ENCODE measurements around the gene NSFL1C.
"Not testable (repeated sequence)": the region's sequence is repeated elsewhere in the genome, so short reads cannot be mapped to it uniquely, and the experiment has no call there.

NSFL1C gene

DNA sequence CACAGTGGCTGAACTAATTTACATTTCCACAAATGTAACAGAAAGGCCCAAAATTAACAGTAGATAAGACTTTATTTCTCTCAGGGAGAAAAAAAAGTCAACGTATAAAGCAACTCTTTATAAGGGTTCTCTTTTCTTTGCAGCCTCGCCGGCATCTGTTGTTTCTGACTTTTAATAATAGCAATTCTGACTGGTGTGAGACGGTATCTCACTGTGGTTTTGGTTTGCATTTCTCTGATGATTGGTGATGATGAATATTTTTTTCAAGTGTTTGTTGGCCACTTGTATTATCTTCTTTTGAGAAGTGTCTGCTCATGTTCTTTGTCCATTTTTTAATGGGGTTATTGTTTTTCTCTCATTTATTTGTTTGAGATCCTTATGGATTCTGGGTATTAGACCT is 46.6 kb downstream of the NSFL1C start:
- no peak for DNase-seq

DNA sequence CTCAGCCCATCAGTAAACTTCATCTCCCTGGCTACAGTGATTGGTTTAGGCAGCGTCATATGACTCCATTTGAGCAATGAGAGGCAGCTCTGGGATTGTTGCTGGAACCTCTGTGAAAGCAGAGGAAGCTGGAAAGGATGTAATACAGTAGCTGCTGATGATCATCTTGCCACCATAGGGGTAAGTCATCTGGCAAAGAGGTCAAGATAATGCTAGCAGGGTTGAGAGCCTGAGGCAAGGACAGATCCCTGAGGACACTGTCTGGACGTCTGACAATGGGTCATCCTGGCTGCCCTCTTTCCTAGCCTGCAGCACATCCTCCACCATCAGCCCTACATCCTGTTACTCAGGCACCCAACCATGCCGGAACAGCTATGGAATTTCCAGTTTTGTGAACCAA is 48.3 kb downstream of the NSFL1C start:
- no peak for DNase-seq

- no peak for DNase-seq
Measured at GRCh38 chr20:1417790-1418189, 48.9 kb downstream of the NSFL1C start.

DNA sequence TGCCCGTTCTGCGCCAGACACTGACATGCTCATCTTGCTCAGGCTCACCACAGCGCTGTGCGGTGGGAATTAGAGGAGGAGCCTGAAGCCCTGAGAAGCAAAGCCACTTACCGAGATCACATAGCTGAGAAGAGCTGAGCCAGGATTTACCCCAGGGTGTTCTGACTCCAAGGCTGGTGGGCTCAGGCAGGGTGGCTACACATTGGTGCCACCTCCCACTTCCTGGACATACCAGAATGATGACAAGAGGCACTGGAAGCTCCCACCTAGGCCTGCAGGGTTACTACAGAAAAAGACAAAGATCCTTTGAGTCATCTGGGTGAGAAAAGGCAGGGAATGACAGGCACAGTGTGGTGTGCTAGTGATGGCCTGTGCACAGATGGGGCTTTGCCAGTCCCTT is 49.4 kb downstream of the NSFL1C start:
- DNase-seq = no peak

- DNase-seq = no peak
Measured at GRCh38 chr20:1415667-1416468, 50.8 kb downstream of the NSFL1C start.

- DNase-seq = no peak
Measured at GRCh38 chr20:1414982-1415381, 51.7 kb downstream of the NSFL1C start.

DNA sequence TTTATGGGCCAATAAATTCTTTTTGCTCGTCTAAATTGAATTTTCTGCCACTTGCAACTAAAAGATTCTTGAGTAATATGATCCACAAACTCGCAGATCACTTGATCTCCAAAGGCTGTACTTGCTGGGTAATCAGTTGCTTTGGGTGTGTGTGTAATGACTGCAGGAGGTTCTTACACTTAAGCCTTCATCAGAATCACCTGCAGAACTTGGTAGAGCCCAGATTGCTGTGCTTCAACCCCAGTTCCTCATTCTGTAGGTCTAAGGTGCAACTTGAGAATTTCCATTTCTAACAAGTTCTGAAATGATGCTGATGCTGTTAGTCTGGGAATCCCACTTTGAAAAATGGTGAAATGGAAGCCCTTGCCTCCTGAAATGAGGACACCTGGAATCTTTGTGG is 60.8 kb downstream of the NSFL1C start:
- no peak for DNase-seq

DNA sequence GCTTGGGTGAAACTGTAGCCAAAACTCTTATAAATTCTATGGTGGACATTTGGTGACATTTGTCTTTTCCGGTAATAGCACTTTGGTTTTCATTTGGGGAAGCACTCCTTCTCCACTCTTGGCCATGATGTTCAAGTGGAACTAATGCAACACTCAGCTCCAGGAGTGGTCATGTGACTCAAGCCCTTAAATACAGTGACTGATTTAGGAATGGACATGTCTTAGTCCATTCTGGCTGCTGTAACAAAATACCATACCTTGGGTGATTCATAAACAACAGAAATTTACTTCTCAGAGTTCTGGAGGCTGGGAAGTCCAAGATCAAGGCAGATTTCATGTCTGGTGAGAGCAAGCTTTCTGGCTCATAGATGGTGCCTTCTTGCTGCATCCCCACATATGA is 63.0 kb downstream of the NSFL1C start:
- DNase-seq = no peak

- no peak for DNase-seq
Measured at GRCh38 chr20:1402149-1402548, 64.5 kb downstream of the NSFL1C start.

DNA sequence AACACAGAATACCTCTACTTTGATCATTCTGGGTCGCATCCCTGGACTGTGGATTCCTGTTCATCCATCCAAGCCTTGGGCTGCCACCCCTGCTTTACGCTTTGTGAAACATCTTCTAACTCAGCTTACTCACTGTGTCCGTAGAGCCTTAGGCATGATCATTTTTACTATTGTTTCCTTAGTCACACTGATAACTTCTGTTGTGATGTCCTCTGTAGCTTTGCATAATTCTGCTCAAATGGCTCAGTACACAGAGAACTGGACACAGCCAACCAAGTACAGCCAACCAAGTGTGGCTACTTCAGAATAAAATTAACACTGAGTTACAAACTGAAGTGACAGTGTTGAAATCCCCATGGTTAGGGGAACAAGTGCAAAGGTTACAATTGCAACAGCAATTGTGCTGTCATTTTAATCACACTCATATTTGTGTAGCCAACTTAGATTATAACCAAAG is 65.2 kb downstream of the NSFL1C start:
- no peak for DNase-seq

GRCh38 chr20:1399678-1400366 is 66.8 kb downstream of the NSFL1C start:
- DNase-seq = not testable (repeated sequence)

GRCh38 chr20:1398185-1398584 is 68.5 kb downstream of the NSFL1C start:
- DNase-seq = not testable (repeated sequence)

DNA sequence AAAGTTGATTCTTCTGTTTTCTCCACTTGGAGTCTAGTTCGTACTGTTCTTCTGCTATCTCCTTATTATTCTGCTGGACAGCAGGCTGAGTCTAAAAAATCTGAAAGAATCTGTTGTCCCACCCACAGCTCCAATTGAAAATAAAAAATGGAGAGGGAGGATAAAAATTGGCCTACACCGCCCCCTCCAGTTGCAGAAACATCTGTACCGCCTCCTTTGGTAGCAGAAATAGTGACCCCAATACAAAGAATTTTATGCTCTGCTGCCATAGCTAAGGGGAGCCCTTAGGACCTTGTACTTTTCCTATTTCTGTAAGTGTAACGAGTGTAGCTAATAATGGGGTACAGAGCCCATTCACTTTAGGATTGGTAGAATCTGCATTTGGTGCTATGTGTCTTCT is 68.9 kb downstream of the NSFL1C start:
- DNase-seq = no peak

DNA sequence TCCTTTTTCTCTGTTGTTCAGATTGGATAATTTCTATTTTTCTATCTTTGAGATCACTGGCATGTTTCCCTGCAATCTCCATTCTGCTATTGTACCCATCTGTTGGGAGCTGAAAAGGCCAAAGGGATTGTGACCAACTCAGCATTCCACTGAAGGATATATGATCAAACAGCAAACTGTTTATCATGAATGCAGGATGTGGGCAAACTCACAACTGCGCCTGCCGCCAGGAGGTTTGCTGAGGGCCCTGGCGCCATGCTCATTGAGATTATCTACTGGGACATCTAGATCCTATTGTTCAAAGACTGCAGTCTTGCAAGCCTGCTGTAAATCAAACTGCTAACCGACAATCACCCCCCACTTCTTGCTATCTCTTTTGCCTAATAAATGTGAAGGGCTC is 69.9 kb downstream of the NSFL1C start:
- no peak for DNase-seq

GRCh38 chr20:1396264-1396663 is 70.4 kb downstream of the NSFL1C start:
- DNase-seq = no peak

DNA sequence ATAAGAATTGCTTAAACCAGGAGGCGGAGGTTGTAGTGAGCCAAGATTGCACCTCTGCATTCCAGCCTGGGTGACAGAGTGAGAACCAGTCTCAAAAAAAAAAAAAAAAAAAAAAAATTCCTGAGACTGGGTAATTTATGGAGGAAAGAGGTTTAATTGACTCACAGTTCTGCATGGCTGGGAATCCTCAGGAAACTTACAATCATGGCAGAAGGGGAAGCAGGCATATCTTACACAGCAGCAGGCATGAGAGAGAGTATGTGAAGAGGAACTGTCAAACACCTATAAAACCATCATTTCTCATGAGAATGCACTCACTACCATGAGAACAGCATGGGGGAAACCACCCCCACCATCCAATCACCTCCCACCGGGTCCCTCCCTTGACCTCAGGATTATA is 72.0 kb downstream of the NSFL1C start:
- DNase-seq = no peak

- DNase-seq = no peak
Measured at GRCh38 chr20:1393507-1393882, 73.2 kb downstream of the NSFL1C start.

- peak; percentile 65 for DNase-seq
Measured at GRCh38 chr20:1392693-1393506, 73.7 kb downstream of the NSFL1C start, which contains the start of gene FKBP1A. Gene FKBP1A, minus strand, starts transcription at chr20:1393054. Its CDS starts 56 bp downstream, at chr20:1392998.

- no peak for DNase-seq
Measured at GRCh38 chr20:1392443-1392692, 74.3 kb downstream of the NSFL1C start.

Data from DMS79 (cell line).